ENCODE measurements around the gene UCHL3. TPM values are rescaled to one million over a fixed set of nuclear protein-coding genes. Genes with fewer than 3 reads are reported as not detected.

Gene UCHL3
- total RNA-seq, 1 donor from 2014 or later, result 25.5 TPM

- TF ChIP-seq CTCF (IDR thresholded peaks at IDR 0.05; ENCODE audit: partially characterized antibody, unreplicated experiment), result no peak
- H3K4me3 Mint-ChIP-seq (ENCODE audit: unreplicated experiment), result no peak overlapping the region
- no peak for DNase-seq
- peaks cover 4% of the 10 kb centered on the region for H3K36me3 Mint-ChIP-seq (ENCODE audit: unreplicated experiment)
- peaks cover 3% of the 10 kb centered on the region for H3K9me3 Mint-ChIP-seq (ENCODE audit: unreplicated experiment)
- H3K4me1 Mint-ChIP-seq (ENCODE audit: low read depth, unreplicated experiment), result no peaks in the 10 kb centered on the region
- H3K27me3 Mint-ChIP-seq (ENCODE audit: unreplicated experiment), result peaks cover 2% of the 10 kb centered on the region
- no peak overlapping the region for H3K27ac Mint-ChIP-seq (ENCODE audit: unreplicated experiment)
These were observed 95.5 kb downstream of the UCHL3 start for GRCh38 chr13:75645141-75645540.

- no peaks in the 10 kb centered on the region for H3K27me3 Mint-ChIP-seq (ENCODE audit: unreplicated experiment)
- H3K36me3 Mint-ChIP-seq (ENCODE audit: unreplicated experiment), result peaks cover 4% of the 10 kb centered on the region
- TF ChIP-seq CTCF (IDR thresholded peaks at IDR 0.05; ENCODE audit: partially characterized antibody, unreplicated experiment), result no peak
- H3K27ac Mint-ChIP-seq (ENCODE audit: unreplicated experiment), result no peak overlapping the region
- no peak for DNase-seq
- no peaks in the 10 kb centered on the region for H3K4me1 Mint-ChIP-seq (ENCODE audit: low read depth, unreplicated experiment)
- no peak overlapping the region for H3K4me3 Mint-ChIP-seq (ENCODE audit: unreplicated experiment)
- peaks cover 3% of the 10 kb centered on the region for H3K9me3 Mint-ChIP-seq (ENCODE audit: unreplicated experiment)
These were observed 97.7 kb downstream of the UCHL3 start for GRCh38 chr13:75647126-75647784.

- Mint-ChIP-seq H3K27ac (ENCODE audit: unreplicated experiment) (no peak overlapping the region), H3K36me3 (ENCODE audit: unreplicated experiment) (peaks cover 4% of the 10 kb centered on the region), H3K4me3 (ENCODE audit: unreplicated experiment) (no peak overlapping the region), H3K27me3 (ENCODE audit: unreplicated experiment) (no peaks in the 10 kb centered on the region), H3K9me3 (ENCODE audit: unreplicated experiment) (peaks cover 3% of the 10 kb centered on the region), H3K4me1 (ENCODE audit: low read depth, unreplicated experiment) (no peaks in the 10 kb centered on the region)
- no peak for TF ChIP-seq CTCF (IDR thresholded peaks at IDR 0.05; ENCODE audit: partially characterized antibody, unreplicated experiment)
- DNase-seq, result no peak
These were observed 98.9 kb downstream of the UCHL3 start for GRCh38 chr13:75648446-75648845.

- no peaks in the 10 kb centered on the region for H3K27me3 Mint-ChIP-seq (ENCODE audit: unreplicated experiment)
- no peak for TF ChIP-seq CTCF (IDR thresholded peaks at IDR 0.05; ENCODE audit: partially characterized antibody, unreplicated experiment)
- H3K4me3 Mint-ChIP-seq (ENCODE audit: unreplicated experiment), result no peak overlapping the region
- peaks cover 3% of the 10 kb centered on the region for H3K9me3 Mint-ChIP-seq (ENCODE audit: unreplicated experiment)
- H3K4me1 Mint-ChIP-seq (ENCODE audit: low read depth, unreplicated experiment), result no peaks in the 10 kb centered on the region
- H3K27ac Mint-ChIP-seq (ENCODE audit: unreplicated experiment), result no peak overlapping the region
- no peak for DNase-seq
- peaks cover 4% of the 10 kb centered on the region for H3K36me3 Mint-ChIP-seq (ENCODE audit: unreplicated experiment)
These were observed 101.4 kb downstream of the UCHL3 start for GRCh38 chr13:75651013-75651412.

- no peak for TF ChIP-seq CTCF (IDR thresholded peaks at IDR 0.05; ENCODE audit: partially characterized antibody, unreplicated experiment)
- Mint-ChIP-seq H3K27me3 (ENCODE audit: unreplicated experiment) (no peaks in the 10 kb centered on the region), H3K27ac (ENCODE audit: unreplicated experiment) (no peak overlapping the region), H3K36me3 (ENCODE audit: unreplicated experiment) (no peaks in the 10 kb centered on the region), H3K9me3 (ENCODE audit: unreplicated experiment) (peaks cover 3% of the 10 kb centered on the region), H3K4me1 (ENCODE audit: low read depth, unreplicated experiment) (no peaks in the 10 kb centered on the region), H3K4me3 (ENCODE audit: unreplicated experiment) (no peak overlapping the region)
- no peak for DNase-seq
These were observed 103.1 kb downstream of the UCHL3 start for GRCh38 chr13:75652726-75653125.

Other genes with a start within 250 kb of the UCHL3 start
- gene TBC1D4, start 67.6 kb upstream of the UCHL3 start, total RNA-seq (ENCODE audit: unreplicated experiment), result 4.8 TPM
- 109 TPM for gene COMMD6, start 11.9 kb upstream of the UCHL3 start, total RNA-seq (ENCODE audit: unreplicated experiment)
- 5.0 TPM for gene LMO7, start 86.5 kb downstream of the UCHL3 start, total RNA-seq (ENCODE audit: unreplicated experiment)

Measured in glutamatergic neuron (in vitro differentiated cells).